GM03348 (cell line): Measurements from ENCODE around the gene MUC4.
"Not testable (repeated sequence)": the region's sequence is repeated elsewhere in the genome, so short reads cannot be mapped to it uniquely, and the experiment has no call there.

Experiments used
- DNase-seq: peaks from one replicate; pipeline ENCODE4 v3.0.0; 2012; ENCODE audit warnings: low spot score

The MUC4 gene

GRCh38 chr3:195715134-195715533 lies 96.6 kb downstream of the MUC4 start:
- DNase-seq = no peak

DNA sequence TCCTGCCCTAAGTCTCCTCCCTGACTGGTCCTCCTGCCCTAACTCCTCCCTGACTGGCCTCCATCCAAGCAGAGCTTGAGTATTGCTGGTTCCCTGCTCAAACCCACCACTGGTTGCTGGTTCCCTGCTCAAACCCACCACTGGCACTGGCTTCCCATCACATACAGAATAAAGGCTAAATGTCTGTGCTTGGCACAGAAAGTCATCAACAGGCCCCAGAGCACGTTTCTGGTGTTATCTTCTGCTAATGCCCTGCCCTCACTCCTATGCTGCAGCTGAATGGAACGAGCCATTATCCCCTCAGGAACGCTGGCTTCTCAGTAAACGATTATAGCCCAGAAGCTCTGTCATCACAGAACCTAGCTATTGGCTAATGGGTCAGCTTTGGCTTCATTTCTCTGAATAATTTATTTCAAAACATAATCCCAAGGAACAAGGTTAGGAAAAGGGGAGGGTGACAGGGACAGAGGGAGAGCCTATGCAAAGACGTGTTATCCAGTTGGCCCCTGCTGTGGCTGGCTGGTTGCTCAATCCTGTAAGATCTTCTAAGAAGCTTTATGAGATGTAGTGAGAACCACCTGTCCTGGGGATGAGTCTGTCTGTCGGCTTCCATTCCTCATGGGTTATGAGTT lies 97.2 kb downstream of the MUC4 start:
- no peak for DNase-seq

DNA sequence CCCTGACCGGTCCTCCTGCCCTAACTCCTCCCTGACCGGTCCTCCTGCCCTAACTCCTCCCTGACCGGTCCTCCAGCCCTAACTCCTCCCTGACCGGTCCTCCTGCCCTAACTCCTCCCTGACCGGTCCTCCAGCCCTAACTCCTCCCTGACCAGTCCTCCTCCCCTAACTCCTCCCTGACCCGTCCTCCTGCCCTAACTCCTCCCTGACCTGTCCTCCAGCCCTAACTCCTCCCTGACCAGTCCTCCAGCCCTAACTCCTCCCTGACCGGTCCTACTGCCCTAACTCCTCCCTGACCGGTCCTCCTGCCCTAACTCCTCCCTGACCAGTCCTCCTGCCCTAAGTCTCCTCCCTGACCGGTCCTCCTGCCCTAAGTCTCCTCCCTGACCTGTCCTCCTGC lies 98.6 kb downstream of the MUC4 start:
- DNase-seq = not testable (repeated sequence)

- DNase-seq = not testable (repeated sequence)
These were observed 99.2 kb downstream of the MUC4 start for GRCh38 chr3:195712535-195712910.

DNA sequence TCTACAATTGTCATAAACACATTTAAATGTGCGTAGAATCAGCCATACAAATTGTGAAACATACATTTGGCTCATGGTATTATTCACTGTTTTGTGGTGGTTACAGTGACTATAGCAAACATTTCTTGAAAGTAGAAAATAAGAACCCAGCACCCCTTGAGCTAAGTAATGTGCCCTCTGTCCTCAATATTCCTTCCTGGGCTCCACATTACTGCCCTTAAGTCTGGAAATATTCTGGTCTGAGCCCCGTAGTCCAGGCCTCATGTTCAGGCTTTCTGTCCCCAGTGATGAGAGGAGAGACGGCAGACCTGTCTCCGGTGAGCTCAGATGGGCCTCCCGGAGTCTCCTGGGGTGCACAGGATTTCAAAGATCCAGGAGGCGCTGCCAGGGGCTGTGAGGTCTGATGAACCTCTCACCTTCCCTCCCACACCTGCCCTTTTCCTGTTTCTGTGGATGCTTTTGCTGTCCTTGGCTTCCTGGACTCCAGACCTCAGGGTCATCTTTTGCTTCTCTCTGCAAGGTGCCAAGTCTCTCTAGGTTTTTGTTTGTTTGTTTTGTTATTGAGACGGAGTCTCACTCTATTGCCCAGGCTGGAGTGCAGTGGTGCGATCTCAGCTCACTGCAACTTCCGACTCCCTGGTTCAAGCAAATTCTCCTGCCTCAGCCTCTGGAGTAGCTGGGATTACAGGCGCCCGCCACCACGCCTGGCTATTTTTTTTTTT lies 99.8 kb downstream of the MUC4 start:
- DNase-seq = no peak

DNA sequence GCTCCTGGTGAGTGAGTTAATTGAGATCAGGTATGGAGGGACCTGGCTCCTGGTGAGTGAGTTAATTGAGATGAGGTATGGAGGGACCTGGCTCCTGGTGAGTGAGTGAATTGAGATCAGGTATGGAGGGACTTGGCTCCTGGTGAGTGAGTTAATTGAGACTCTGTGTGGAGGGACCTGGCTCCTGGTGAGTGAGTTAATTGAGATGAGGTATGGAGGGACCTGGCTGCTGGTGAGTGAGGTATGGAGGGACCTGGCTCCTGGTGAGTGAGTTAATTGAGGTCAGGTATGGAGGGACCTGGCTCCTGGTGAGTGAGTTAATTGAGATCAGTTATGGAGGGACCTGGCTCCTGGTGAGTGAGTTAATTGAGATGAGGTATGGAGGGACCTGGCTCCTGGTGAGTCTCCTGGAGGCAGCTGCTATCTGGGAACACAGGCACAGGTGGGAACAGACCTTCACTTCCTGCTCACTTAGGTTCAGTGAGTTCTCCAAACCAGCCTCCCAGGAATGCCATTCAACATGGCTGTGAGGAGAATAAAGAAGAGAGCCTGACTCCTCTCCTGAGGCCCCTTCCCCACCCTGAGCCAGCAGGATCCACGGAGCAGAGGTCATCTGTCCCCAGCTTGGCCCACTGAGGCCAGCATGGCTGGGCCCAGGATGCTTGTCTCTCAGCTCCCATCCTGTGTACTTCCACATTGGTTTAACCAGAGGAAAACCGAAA lies 100.5 kb downstream of the MUC4 start:
- not testable (repeated sequence) for DNase-seq

GRCh38 chr3:195710126-195710905 lies 101.4 kb downstream of the MUC4 start:
- not testable (repeated sequence) for DNase-seq

DNA sequence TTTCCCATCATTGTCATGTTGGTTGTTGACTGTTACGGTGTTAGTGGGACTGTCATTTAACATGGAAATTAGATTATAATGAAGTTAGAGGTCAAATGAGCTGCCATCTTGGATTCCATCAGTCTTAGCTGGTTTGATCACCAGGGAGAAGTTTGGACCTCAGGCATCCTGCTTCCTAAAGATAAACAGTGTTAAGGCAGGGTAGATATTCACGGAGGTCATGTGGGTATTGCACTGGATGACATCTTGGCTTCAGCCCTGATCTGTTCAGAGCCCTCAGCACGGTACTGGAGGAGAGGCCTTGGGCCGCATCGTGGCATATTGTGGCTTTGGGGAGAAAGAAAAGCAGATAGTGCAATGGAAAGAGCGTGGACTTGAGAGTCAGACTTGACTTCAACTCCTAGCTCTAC lies 102.0 kb downstream of the MUC4 start:
- no peak for DNase-seq

DNA sequence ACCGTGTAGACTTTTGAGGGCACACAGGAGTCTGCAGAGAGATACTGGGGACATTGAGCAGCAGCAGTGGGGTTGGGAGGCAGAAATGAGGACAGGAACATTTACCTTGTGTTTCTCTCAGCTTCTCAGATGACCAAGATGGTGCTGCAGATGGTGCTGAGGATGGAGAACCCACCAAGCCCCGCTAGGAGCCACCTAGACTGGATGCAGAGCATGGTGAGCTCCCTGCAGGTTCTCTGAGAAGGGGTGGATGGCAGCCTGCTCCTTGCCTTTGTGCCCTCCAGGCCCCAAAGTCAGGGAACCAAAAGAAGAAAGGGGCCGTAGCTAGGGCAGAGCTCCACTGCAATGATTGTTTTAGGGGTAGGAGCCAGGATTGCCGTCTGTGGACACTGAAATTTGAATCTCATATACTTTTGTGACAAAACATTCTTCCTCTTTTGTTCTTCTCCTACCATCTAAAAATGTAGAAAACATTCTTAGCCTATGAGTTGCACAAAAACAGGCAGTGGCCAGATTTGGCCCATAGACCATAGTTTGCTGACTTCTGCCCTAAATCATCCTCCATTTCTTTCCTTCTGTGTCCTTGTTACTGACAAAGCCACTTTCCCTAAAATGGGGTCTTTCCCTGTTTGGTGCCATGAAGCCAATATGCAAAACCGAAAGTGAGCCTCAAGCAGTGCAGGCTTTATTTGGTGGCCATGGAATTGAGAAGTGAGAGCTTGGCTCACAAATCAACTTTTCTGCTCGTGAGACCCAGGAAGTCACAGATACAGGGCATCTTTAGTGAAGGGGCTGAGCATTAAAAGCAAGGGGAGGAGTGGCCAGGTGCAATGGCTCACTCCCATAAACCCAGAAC lies 102.9 kb downstream of the MUC4 start:
- peak; percentile 47 for DNase-seq

DNA sequence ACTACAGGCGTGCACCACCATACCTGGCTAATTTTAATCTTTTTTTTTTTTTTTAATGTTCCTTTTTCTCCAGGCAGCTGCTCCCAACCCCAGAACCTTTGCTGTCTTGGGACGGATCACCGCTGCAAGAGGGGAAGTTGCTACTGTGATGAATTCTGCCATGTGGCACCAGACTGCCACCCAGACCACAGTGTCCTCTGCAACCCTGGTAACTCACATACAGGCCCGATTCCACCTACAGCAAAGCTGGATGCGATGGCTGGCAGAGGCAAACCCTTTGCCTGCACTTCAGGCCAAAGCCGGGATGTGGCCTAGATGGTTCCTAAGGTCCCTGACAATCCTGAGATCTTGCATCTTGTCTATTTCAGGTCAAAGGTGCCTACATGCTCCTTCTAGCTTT lies 103.7 kb downstream of the MUC4 start:
- DNase-seq = no peak

DNA sequence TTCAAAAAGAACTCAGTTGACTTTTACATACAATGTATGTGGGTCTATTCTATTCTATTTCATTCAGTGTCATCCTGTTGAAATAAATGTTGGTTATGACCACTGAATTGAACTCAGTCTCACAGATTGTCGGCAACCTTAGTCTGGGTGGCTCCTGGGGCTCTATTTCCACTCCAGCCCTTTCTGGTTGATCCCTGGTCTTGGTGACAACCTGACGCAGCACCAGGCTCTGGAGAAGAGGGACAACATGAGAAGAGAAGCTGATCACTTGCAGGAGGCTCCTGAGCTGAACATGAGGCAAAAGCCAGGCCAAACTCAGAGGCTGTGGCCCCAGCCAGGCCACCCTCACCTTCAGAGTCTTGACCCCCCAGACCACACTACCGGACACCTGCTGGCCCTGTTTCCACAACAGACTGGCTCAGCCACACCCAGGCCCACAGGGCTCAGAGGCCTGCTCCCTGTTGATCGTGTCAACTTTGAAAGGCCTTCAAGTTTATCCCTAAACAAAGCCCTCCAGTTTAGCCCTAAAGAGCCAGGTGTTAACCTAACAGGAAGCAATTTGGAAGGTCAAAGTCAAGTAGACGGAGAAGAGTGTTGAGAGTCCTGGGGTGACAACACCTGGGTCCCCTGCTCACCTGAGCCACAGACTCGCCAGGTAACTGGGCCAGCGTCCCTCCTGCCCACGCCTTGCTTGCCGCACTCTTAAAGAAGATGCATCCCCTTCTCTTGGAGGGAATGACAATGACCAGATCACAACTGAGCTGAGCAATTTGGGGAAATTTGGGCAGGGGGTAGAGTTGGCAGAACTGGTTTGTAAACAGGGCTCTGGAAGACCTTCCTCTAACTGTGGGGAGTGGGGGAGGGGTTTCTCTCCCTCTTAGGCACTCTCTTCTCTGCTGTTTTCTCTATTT lies 106.4 kb downstream of the MUC4 start:
- DNase-seq = no peak

DNA sequence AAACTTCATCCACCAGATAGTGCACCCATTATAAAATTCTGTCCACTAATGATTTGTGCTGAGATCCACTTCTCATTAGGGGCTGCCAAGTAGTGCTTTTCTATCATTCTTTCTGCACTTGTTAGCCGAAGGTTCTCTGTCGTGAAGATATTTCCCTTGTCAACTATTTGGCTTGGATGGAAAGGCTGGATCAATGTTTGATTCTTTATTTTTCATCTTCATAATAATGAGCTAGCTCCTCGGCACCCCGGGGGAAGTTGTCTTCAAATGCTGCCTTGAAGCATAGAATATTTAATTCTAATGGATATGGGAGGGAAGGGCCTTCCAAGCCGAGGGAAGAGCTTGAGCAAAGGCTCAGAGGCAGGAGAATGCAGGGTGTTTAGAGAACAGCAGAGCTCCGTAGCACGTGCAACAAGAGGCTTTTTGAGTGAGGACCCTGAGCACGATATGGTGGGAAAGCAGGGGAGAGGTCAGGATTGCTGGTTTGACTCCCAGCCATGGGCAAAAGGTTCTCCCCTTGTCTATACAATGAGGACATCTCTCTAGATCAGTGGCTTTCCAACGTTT lies 107.2 kb downstream of the MUC4 start:
- no peak for DNase-seq

- no peak for DNase-seq
These were observed 108.0 kb downstream of the MUC4 start for GRCh38 chr3:195703776-195704175.

- no peak for DNase-seq
These were observed 110.5 kb downstream of the MUC4 start for GRCh38 chr3:195701042-195701915.

GRCh38 chr3:195700319-195700718 lies 111.4 kb downstream of the MUC4 start:
- no peak for DNase-seq

- DNase-seq = no peak
These were observed 111.9 kb downstream of the MUC4 start for GRCh38 chr3:195699860-195700259.

DNA sequence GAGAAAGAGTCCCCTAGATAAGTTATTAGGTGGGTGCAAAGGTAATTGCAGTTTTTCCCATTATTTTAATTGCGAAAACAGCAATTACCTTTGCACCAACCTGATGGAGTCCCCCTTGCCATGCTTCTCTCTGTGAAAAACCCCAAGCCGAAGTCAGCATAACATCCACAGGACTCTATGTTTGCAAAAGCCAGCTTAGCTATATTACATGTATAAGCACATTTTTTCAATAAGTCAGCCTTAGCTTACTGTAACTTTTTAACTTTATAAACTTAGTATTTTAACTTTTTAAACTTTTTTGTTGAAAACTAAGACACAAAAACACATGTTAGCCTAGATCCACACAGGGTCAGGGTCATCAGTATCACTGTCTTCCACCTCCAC lies 112.3 kb downstream of the MUC4 start:
- no peak for DNase-seq

DNA sequence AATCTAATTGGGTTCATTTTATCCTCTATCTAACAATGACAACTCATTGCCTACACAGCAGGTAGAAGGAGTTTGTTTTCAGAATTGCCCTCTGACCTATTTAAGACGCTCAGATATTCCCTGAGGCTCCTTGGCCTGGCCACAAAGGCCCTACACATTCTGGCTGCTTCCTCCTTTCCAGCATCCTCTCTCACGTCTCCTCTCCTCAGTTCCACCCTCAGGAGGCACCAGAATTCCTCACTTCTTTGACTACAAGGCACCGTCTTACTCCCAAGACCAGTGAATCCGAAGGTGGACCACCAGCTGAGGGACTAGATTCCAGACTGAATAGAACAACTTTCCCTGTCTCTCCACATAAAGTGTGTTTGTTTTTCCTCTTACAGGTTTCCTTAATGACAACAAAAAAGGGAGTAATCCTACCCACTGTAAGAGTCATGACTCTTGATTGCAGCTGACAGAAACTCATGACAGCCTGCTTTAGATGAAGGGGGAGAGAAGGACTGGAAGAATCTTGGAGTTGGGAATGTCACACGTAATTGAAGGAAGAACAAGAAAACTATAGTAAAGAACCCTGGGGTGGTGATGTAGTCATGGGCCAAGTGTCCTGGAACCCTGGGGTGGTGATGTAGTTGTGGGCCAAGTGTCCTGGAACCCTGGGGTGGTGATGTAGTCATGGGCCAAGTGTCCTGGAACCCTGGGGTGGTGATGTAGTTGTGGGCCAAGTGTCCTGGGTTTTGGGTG lies 112.9 kb downstream of the MUC4 start:
- no peak for DNase-seq

GRCh38 chr3:195698325-195698646 lies 113.4 kb downstream of the MUC4 start:
- no peak for DNase-seq
